ENCODE data around the gene NT5DC1. TPM values are rescaled to one million over a fixed set of nuclear protein-coding genes. Genes with fewer than 3 reads are reported as not detected.

The NT5DC1 gene
- total and polyA plus RNA-seq, 2 donors (not counting 1 experiment from before 2014, with no cell fraction given) = 26.4 to 54.8 TPM

DNA sequence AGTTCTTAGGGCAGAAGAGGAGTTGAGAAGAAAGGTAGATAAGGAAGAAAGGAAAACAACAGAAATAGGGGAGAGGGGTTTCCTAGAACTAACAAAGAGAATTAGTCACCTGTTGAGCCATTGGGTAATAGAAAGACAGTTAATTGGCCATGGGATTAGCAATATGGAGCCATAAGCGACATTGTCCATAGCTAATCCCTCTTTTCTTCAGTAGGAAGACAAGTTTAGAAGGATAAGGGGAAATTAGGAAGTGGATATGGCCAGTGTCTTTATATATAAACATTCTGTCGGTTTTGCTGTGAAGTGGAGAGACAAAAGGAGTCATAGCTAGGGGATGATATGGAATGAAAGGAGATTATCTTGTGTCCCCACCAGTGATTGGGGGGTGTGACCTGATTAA, 69.2 kb downstream of the NT5DC1 start:
- Histone ChIP-seq H4K20me1 (ENCODE audit: control insufficient read depth, insufficient read depth, low read length, poor library complexity, severe bottlenecking) (peaks cover 12% of the 10 kb centered on the region), H3K27me3 (replicated peaks in 1 of 4; ENCODE audit: control extremely low read depth in 1 of 4, control insufficient read depth in 3 of 4, insufficient read depth in 4 of 4, low read length in 3 of 4) (no peaks in the 10 kb centered on the region), H2AFZ (ENCODE audit: insufficient read depth, low read depth, low read length, poor library complexity, severe bottlenecking) (no peak overlapping the region), H3K27ac (ENCODE audit: low read length in 2 of 2) (no peak overlapping the region), H3K79me2 (ENCODE audit: control insufficient read depth, insufficient read depth, low read length) (peaks cover 7% of the 10 kb centered on the region), H3K4me3 (ENCODE audit: control extremely low read depth in 1 of 5, extremely low read depth in 1 of 5, insufficient read depth in 1 of 5, low read depth in 2 of 5, low read length in 4 of 5) (no peak overlapping the region), H3K4me1 (ENCODE audit: control insufficient read depth in 2 of 2, insufficient read depth in 2 of 2, low read length in 2 of 2) (peaks cover 7 to 13% of the 10 kb centered on the region in 2 donors), H3K9me3 (ENCODE audit: control extremely low read depth in 1 of 3, control insufficient read depth in 2 of 3, insufficient read depth in 1 of 3, low read length in 2 of 3) (peaks cover 0 to 2% (median under 1%) of the 10 kb centered on the region in 3 donors), H3K4me2 (replicated peaks; ENCODE audit: low read depth, low read length, poor library complexity, severe bottlenecking) (no peak overlapping the region), H3K9ac (ENCODE audit: low read length) (no peak overlapping the region), H3K36me3 (replicated peaks in 1 of 2; ENCODE audit: control extremely low read depth in 1 of 2, control insufficient read depth in 1 of 2, extremely low read depth in 1 of 2, insufficient read depth in 2 of 2, low read length in 1 of 2) (peaks cover 1 to 2% of the 10 kb centered on the region in 2 experiments)
- H3K9me3 Mint-ChIP-seq (ENCODE audit: insufficient read depth) = peaks cover 2% of the 10 kb centered on the region
- ATAC-seq (ENCODE audit: low read depth) = no peak
- H3K4me3 Mint-ChIP-seq = no peak overlapping the region
- 100% methylated on average over 1 of the region's 2 CpGs for WGBS (ENCODE audit: insufficient coverage)
- intact Hi-C loops (cut with micrococcal nuclease) = no loop called here
- ChIA-PET CTCF (no interaction called here), POLR2A (no interaction called here)
- H3K27me3 Mint-ChIP-seq = no peaks in the 10 kb centered on the region
- no peak for TF ChIP-seq EZH2 (IDR thresholded peaks at IDR 0.05; ENCODE audit: borderline replicate concordance, insufficient read depth, low read depth, low read length, poor library complexity, severe bottlenecking)
- TF ChIP-seq, protein P1, sequence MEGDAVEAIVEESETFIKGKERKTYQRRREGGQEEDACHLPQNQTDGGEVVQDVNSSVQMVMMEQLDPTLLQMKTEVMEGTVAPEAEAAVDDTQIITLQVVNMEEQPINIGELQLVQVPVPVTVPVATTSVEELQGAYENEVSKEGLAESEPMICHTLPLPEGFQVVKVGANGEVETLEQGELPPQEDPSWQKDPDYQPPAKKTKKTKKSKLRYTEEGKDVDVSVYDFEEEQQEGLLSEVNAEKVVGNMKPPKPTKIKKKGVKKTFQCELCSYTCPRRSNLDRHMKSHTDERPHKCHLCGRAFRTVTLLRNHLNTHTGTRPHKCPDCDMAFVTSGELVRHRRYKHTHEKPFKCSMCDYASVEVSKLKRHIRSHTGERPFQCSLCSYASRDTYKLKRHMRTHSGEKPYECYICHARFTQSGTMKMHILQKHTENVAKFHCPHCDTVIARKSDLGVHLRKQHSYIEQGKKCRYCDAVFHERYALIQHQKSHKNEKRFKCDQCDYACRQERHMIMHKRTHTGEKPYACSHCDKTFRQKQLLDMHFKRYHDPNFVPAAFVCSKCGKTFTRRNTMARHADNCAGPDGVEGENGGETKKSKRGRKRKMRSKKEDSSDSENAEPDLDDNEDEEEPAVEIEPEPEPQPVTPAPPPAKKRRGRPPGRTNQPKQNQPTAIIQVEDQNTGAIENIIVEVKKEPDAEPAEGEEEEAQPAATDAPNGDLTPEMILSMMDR (IDR thresholded peaks at IDR 0.05) = no peak
- H3K27ac Mint-ChIP-seq = no peak overlapping the region
- DNase-seq = no peak
- H3K4me1 Mint-ChIP-seq = peaks cover 19% of the 10 kb centered on the region

DNA sequence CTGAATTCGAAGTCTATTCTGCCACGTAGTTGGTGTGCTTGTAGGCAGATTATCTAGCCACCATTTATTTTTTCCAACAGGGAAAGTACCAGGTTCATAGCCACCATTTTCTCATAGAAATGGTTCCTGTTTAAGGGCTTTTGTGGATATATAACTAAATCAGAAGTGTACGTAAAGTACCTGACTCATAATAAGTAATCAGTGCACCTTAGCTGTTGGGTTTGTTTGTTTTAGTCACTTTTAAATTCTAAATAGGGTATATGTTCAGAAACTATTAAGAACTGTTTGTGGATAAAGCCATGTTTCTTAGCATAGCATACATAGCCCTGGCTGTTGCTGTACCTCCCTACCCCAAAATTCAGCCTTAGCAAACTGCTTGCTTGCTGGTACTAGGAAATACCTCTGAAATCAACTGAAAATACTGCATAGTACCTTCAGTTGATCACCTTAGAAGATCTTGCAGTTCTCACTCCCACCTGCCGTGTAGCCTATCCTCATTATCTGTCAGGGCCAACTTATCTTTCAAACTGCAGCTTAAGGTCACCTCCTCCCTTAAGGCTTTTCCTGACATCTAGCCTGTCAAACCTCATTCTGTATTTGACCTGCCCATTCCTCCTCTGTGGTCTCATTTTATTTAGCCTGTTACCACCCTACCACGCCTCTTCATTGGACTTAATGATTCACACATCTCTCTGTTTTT, 69.9 kb downstream of the NT5DC1 start:
- Histone ChIP-seq H3K4me2 (replicated peaks; ENCODE audit: low read depth, low read length, poor library complexity, severe bottlenecking) (no peak overlapping the region), H3K27ac (ENCODE audit: low read length in 2 of 2) (no peak overlapping the region), H3K4me3 (ENCODE audit: control extremely low read depth in 1 of 5, extremely low read depth in 1 of 5, insufficient read depth in 1 of 5, low read depth in 2 of 5, low read length in 4 of 5) (no peak overlapping the region), H3K79me2 (ENCODE audit: control insufficient read depth, insufficient read depth, low read length) (peaks cover 4% of the 10 kb centered on the region), H3K36me3 (replicated peaks in 1 of 2; ENCODE audit: control extremely low read depth in 1 of 2, control insufficient read depth in 1 of 2, extremely low read depth in 1 of 2, insufficient read depth in 2 of 2, low read length in 1 of 2) (peaks cover 1 to 2% of the 10 kb centered on the region in 2 experiments), H3K4me1 (ENCODE audit: control insufficient read depth in 2 of 2, insufficient read depth in 2 of 2, low read length in 2 of 2) (peaks cover 6 to 8% of the 10 kb centered on the region in 2 donors), H3K27me3 (replicated peaks in 1 of 4; ENCODE audit: control extremely low read depth in 1 of 4, control insufficient read depth in 3 of 4, insufficient read depth in 4 of 4, low read length in 3 of 4) (no peaks in the 10 kb centered on the region), H3K9ac (ENCODE audit: low read length) (no peak overlapping the region), H4K20me1 (ENCODE audit: control insufficient read depth, insufficient read depth, low read length, poor library complexity, severe bottlenecking) (peaks cover 10% of the 10 kb centered on the region), H3K9me3 (ENCODE audit: control extremely low read depth in 1 of 3, control insufficient read depth in 2 of 3, insufficient read depth in 1 of 3, low read length in 2 of 3) (peaks cover 0 to 7% (median 1%) of the 10 kb centered on the region in 3 donors), H2AFZ (ENCODE audit: insufficient read depth, low read depth, low read length, poor library complexity, severe bottlenecking) (no peak overlapping the region)
- intact Hi-C loops (cut with micrococcal nuclease) = no loop called here
- H3K4me3 Mint-ChIP-seq = no peak overlapping the region
- no peak for TF ChIP-seq EZH2 (IDR thresholded peaks at IDR 0.05; ENCODE audit: borderline replicate concordance, insufficient read depth, low read depth, low read length, poor library complexity, severe bottlenecking)
- TF ChIP-seq, protein P1 (IDR thresholded peaks at IDR 0.05) = no peak
- ATAC-seq (ENCODE audit: low read depth) = no peak
- CTCF ChIA-PET = no interaction called here
- no peak overlapping the region for H3K27ac Mint-ChIP-seq
- DNase-seq = no peak
- WGBS (ENCODE audit: insufficient coverage) = 100% methylated on average over 1 of the region's 5 CpGs
- POLR2A ChIA-PET = no interaction called here
- no peaks in the 10 kb centered on the region for H3K27me3 Mint-ChIP-seq
- H3K9me3 Mint-ChIP-seq (ENCODE audit: insufficient read depth) = peaks cover 2% of the 10 kb centered on the region
- H3K4me1 Mint-ChIP-seq = peaks cover 14% of the 10 kb centered on the region
